Measurements from ENCODE around the gene UGT1A7.
"Not testable (repeated sequence)": the region's sequence is repeated elsewhere in the genome, so short reads cannot be mapped to it uniquely, and the experiment has no call there.

DNA sequence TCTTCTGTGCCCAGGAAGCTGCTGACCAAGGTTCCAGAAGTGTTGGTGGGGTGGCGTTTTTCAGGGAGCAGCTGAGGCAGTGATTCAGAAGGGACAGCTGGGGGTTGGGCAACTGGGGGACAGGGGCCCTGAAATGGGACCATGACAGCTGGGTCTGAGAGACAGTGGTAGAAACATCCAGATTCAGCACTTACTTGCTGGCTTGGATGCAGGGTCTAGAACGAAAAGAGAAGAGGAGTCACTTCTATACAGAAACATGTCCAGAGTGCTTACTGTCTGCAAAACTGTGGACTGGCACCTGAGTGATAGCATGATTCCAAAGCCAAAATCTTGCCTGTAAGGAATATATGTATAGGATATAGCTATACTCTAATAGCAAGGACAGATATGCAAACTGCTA, 64.1 kb downstream of the UGT1A7 start:
- TF ChIP-seq POLR2A (IDR thresholded peaks at IDR 0.05; ENCODE audit: low read depth, low read length); POLR2AphosphoS5 (IDR thresholded peaks at IDR 0.05; ENCODE audit: low read depth, low read length); TAF1 (IDR thresholded peaks at IDR 0.05; ENCODE audit: borderline replicate concordance, low read depth, low read length): not testable (repeated sequence)
